Erythroblast (primary cell): ENCODE data around the gene NINL.

Experiments
- GATA1 ChIP-seq: IDR thresholded peaks from 2 replicates; pipeline ENCODE4 v1.6.1; 2011; ENCODE audit warnings: low read depth, mild to moderate bottlenecking, control low read depth, low read length, moderate library complexity
- POLR2A ChIP-seq: IDR thresholded peaks from 2 replicates; pipeline ENCODE4 v1.6.1; 2011; ENCODE audit warnings: mild to moderate bottlenecking, low read length

DNA sequence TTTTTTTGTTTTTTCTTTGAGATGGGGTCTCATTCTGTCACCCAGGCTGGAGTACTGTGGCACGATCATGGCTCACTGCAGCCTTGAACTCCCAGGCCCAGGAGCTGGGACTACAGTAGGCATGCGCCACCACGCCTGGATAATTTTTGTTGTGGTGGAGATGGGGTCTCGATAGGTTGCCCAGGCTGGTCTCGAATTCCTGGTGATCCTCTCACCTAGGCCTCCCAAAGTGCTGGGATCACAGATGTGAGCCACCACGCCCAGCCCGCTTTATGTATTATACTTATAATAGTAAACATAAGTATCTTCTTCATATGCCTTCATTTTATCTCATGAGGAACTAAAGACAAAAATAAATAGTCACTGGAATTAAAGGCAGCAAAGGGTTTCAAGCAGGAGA, 114.3 kb downstream of the NINL start:
- TF ChIP-seq POLR2A: no peak
- no peak for TF ChIP-seq GATA1
